HG03342 (cell line): ENCODE results near the gene NFIB.

Experiments
- ATAC-seq: cut with Tn5 transposase; IDR thresholded peaks from one replicate; pipeline ENCODE4 v1.9.1; 2021; ENCODE audit warnings: mild to moderate bottlenecking, moderate library complexity; ENCODE audit not compliant: unreplicated experiment

Gene NFIB

GRCh38 chr9:14056316-14056861, 257.6 kb downstream of the NFIB start:
- no peak for ATAC-seq

GRCh38 chr9:14054096-14054495, 259.8 kb downstream of the NFIB start:
- ATAC-seq = no peak

- no peak for ATAC-seq
These were observed 261.6 kb downstream of the NFIB start for GRCh38 chr9:14052359-14052758.

GRCh38 chr9:14051419-14051818, 262.5 kb downstream of the NFIB start:
- ATAC-seq = no peak

- no peak for ATAC-seq
These were observed 270.5 kb downstream of the NFIB start for GRCh38 chr9:14043483-14043882.

- no peak for ATAC-seq
These were observed 276.6 kb downstream of the NFIB start for GRCh38 chr9:14037331-14037730.

GRCh38 chr9:14033067-14033466, 280.9 kb downstream of the NFIB start:
- no peak for ATAC-seq
